GM19468 (cell line): ENCODE results near the gene PPL.

Experiments used
- ATAC-seq: cut with Tn5 transposase; IDR thresholded peaks from one replicate; pipeline ENCODE4 v1.9.1; 2021; ENCODE audit warnings: mild to moderate bottlenecking, moderate library complexity, moderate number of reproducible peaks; ENCODE audit not compliant: unreplicated experiment; ENCODE audit errors: extremely low read depth

PPL gene

GRCh38 chr16:4869147-4869805 is 67.7 kb downstream of the PPL start:
- no peak for ATAC-seq

GRCh38 chr16:4868535-4868934 is 68.4 kb downstream of the PPL start:
- no peak for ATAC-seq

GRCh38 chr16:4868026-4868425 is 68.9 kb downstream of the PPL start:
- peak; percentile 32 for ATAC-seq

- no peak for ATAC-seq
Measured at GRCh38 chr16:4866586-4866985, 70.4 kb downstream of the PPL start.

- no peak for ATAC-seq
Measured at GRCh38 chr16:4865231-4865860, 71.6 kb downstream of the PPL start.

- ATAC-seq: no peak
Measured at GRCh38 chr16:4864728-4865127, 72.2 kb downstream of the PPL start.

- ATAC-seq: no peak
Measured at GRCh38 chr16:4862639-4863038, 74.3 kb downstream of the PPL start.

- no peak for ATAC-seq
Measured at GRCh38 chr16:4860727-4861342, 76.1 kb downstream of the PPL start.

- ATAC-seq: no peak
Measured at GRCh38 chr16:4859900-4860255, 77.1 kb downstream of the PPL start.

- ATAC-seq: no peak
Measured at GRCh38 chr16:4859190-4859899, 77.6 kb downstream of the PPL start.

GRCh38 chr16:4855804-4856203 is 81.1 kb downstream of the PPL start:
- ATAC-seq: no peak

GRCh38 chr16:4855371-4855770 is 81.6 kb downstream of the PPL start:
- no peak for ATAC-seq

GRCh38 chr16:4852221-4852872 is 84.6 kb downstream of the PPL start:
- ATAC-seq: no peak

GRCh38 chr16:4850211-4850610 is 86.7 kb downstream of the PPL start:
- ATAC-seq: no peak

- no peak for ATAC-seq
Measured at GRCh38 chr16:4847774-4848587, 89.0 kb downstream of the PPL start.

GRCh38 chr16:4846901-4847773 is 89.8 kb downstream of the PPL start, which contains the start of the genes GLYR1 and UBN1:
Gene GLYR1 (minus strand): TSS chr16:4847288. CDS start chr16:4847265, 23 bp downstream.
Gene UBN1 (plus strand): TSS chr16:4847481. CDS start chr16:4852918, 5,437 bp downstream.
- ATAC-seq: peak; percentile 90

GRCh38 chr16:4846503-4846900 is 90.4 kb downstream of the PPL start:
- ATAC-seq: no peak

GRCh38 chr16:4840984-4841383 is 96.0 kb downstream of the PPL start:
- ATAC-seq: no peak

- ATAC-seq: no peak
Measured at GRCh38 chr16:4839942-4840341, 97.0 kb downstream of the PPL start.
